ENCODE data around the gene REEP5.
A peak's percentile ranks its signal among the peaks of the same experiment; 100 is the strongest.

Gene REEP5

GRCh38 chr5:112878760-112879159, 43.3 kb downstream of the REEP5 start:
- H3K27me3 ChIP-seq (ENCODE audit: control insufficient read depth, insufficient read depth, low read length) = no peaks in the 10 kb centered on the region
- peaks cover 66% of the 10 kb centered on the region for H3K36me3 ChIP-seq (ENCODE audit: insufficient read depth, low read length)
- H3K9me3 ChIP-seq (replicated peaks; ENCODE audit: low read length) = no peaks in the 10 kb centered on the region
- H3K9ac ChIP-seq (ENCODE audit: low read depth, low read length) = no peak overlapping the region
- peaks cover 4% of the 10 kb centered on the region for H3K4me1 ChIP-seq (ENCODE audit: control insufficient read depth, insufficient read depth, low read length)
- H3K4me2 ChIP-seq (ENCODE audit: low read length) = no peak overlapping the region
- H3K4me3 ChIP-seq (ENCODE audit: low read length) = no peak overlapping the region

- H3K27me3 ChIP-seq (ENCODE audit: control insufficient read depth, insufficient read depth, low read length) = no peaks in the 10 kb centered on the region
- no peak overlapping the region for H3K9ac ChIP-seq (ENCODE audit: low read depth, low read length)
- H3K9me3 ChIP-seq (replicated peaks; ENCODE audit: low read length) = no peaks in the 10 kb centered on the region
- H3K4me3 ChIP-seq (ENCODE audit: low read length) = no peak overlapping the region
- H3K4me1 ChIP-seq (ENCODE audit: control insufficient read depth, insufficient read depth, low read length) = peaks cover 4% of the 10 kb centered on the region
- H3K36me3 ChIP-seq (ENCODE audit: insufficient read depth, low read length) = peaks cover 60% of the 10 kb centered on the region
- no peak overlapping the region for H3K4me2 ChIP-seq (ENCODE audit: low read length)
These were observed 43.9 kb downstream of the REEP5 start for GRCh38 chr5:112878101-112878500.

GRCh38 chr5:112876362-112876761, 45.7 kb downstream of the REEP5 start:
- Histone ChIP-seq H3K4me2 (ENCODE audit: low read length) (no peak overlapping the region), H3K4me1 (ENCODE audit: control insufficient read depth, insufficient read depth, low read length) (peaks cover 4% of the 10 kb centered on the region), H3K9me3 (replicated peaks; ENCODE audit: low read length) (no peaks in the 10 kb centered on the region), H3K36me3 (ENCODE audit: insufficient read depth, low read length) (peaks cover 60% of the 10 kb centered on the region), H3K9ac (ENCODE audit: low read depth, low read length) (no peak overlapping the region), H3K27me3 (ENCODE audit: control insufficient read depth, insufficient read depth, low read length) (no peaks in the 10 kb centered on the region), H3K4me3 (ENCODE audit: low read length) (no peak overlapping the region)

GRCh38 chr5:112870966-112871365, 51.1 kb downstream of the REEP5 start:
- H3K9ac ChIP-seq (ENCODE audit: low read depth, low read length) = no peak overlapping the region
- no peaks in the 10 kb centered on the region for H3K4me1 ChIP-seq (ENCODE audit: control insufficient read depth, insufficient read depth, low read length)
- no peak overlapping the region for H3K4me3 ChIP-seq (ENCODE audit: low read length)
- H3K9me3 ChIP-seq (replicated peaks; ENCODE audit: low read length) = no peaks in the 10 kb centered on the region
- no peak overlapping the region for H3K4me2 ChIP-seq (ENCODE audit: low read length)
- no peaks in the 10 kb centered on the region for H3K27me3 ChIP-seq (ENCODE audit: control insufficient read depth, insufficient read depth, low read length)
- H3K36me3 ChIP-seq (ENCODE audit: insufficient read depth, low read length) = peaks cover 64% of the 10 kb centered on the region

GRCh38 chr5:112869948-112870347, 52.1 kb downstream of the REEP5 start:
- Histone ChIP-seq H3K36me3 (ENCODE audit: insufficient read depth, low read length) (peaks cover 66% of the 10 kb centered on the region), H3K9ac (ENCODE audit: low read depth, low read length) (no peak overlapping the region), H3K4me2 (ENCODE audit: low read length) (no peak overlapping the region), H3K4me1 (ENCODE audit: control insufficient read depth, insufficient read depth, low read length) (no peaks in the 10 kb centered on the region), H3K4me3 (ENCODE audit: low read length) (no peak overlapping the region), H3K9me3 (replicated peaks; ENCODE audit: low read length) (no peaks in the 10 kb centered on the region), H3K27me3 (ENCODE audit: control insufficient read depth, insufficient read depth, low read length) (no peaks in the 10 kb centered on the region)

GRCh38 chr5:112867411-112867810, 54.6 kb downstream of the REEP5 start:
- Histone ChIP-seq H3K9me3 (replicated peaks; ENCODE audit: low read length) (no peaks in the 10 kb centered on the region), H3K36me3 (ENCODE audit: insufficient read depth, low read length) (peaks cover 79% of the 10 kb centered on the region), H3K4me1 (ENCODE audit: control insufficient read depth, insufficient read depth, low read length) (peaks cover 16% of the 10 kb centered on the region), H3K9ac (ENCODE audit: low read depth, low read length) (no peak overlapping the region), H3K4me3 (ENCODE audit: low read length) (no peak overlapping the region), H3K27me3 (ENCODE audit: control insufficient read depth, insufficient read depth, low read length) (no peaks in the 10 kb centered on the region), H3K4me2 (ENCODE audit: low read length) (no peak overlapping the region)

- Histone ChIP-seq H3K27me3 (ENCODE audit: control insufficient read depth, insufficient read depth, low read length) (no peaks in the 10 kb centered on the region), H3K36me3 (ENCODE audit: insufficient read depth, low read length) (peaks cover 77% of the 10 kb centered on the region), H3K4me3 (ENCODE audit: low read length) (no peak overlapping the region), H3K4me1 (ENCODE audit: control insufficient read depth, insufficient read depth, low read length) (peaks cover 20% of the 10 kb centered on the region), H3K9me3 (replicated peaks; ENCODE audit: low read length) (no peaks in the 10 kb centered on the region), H3K9ac (ENCODE audit: low read depth, low read length) (no peak overlapping the region), H3K4me2 (ENCODE audit: low read length) (no peak overlapping the region)
These were observed 55.3 kb downstream of the REEP5 start for GRCh38 chr5:112866739-112867138.

- Histone ChIP-seq H3K27me3 (ENCODE audit: control insufficient read depth, insufficient read depth, low read length) (no peaks in the 10 kb centered on the region), H3K4me3 (ENCODE audit: low read length) (no peak overlapping the region), H3K9ac (ENCODE audit: low read depth, low read length) (no peak overlapping the region), H3K36me3 (ENCODE audit: insufficient read depth, low read length) (peaks cover 68% of the 10 kb centered on the region), H3K9me3 (replicated peaks; ENCODE audit: low read length) (no peaks in the 10 kb centered on the region), H3K4me2 (ENCODE audit: low read length) (no peak overlapping the region), H3K4me1 (ENCODE audit: control insufficient read depth, insufficient read depth, low read length) (peaks cover 25% of the 10 kb centered on the region)
These were observed 56.9 kb downstream of the REEP5 start for GRCh38 chr5:112865128-112865527.

GRCh38 chr5:112863549-112863948, 58.5 kb downstream of the REEP5 start:
- no peaks in the 10 kb centered on the region for H3K9me3 ChIP-seq (replicated peaks; ENCODE audit: low read length)
- H3K4me1 ChIP-seq (ENCODE audit: control insufficient read depth, insufficient read depth, low read length) = peaks cover 25% of the 10 kb centered on the region
- H3K9ac ChIP-seq (ENCODE audit: low read depth, low read length) = peak overlapping the region; percentile 5
- H3K36me3 ChIP-seq (ENCODE audit: insufficient read depth, low read length) = peaks cover 54% of the 10 kb centered on the region
- H3K4me3 ChIP-seq (ENCODE audit: low read length) = no peak overlapping the region
- no peaks in the 10 kb centered on the region for H3K27me3 ChIP-seq (ENCODE audit: control insufficient read depth, insufficient read depth, low read length)
- H3K4me2 ChIP-seq (ENCODE audit: low read length) = peak overlapping the region; percentile 97

GRCh38 chr5:112862085-112862484, 59.9 kb downstream of the REEP5 start:
- Histone ChIP-seq H3K27me3 (ENCODE audit: control insufficient read depth, insufficient read depth, low read length) (no peaks in the 10 kb centered on the region), H3K9ac (ENCODE audit: low read depth, low read length) (peak overlapping the region; percentile 99), H3K4me2 (ENCODE audit: low read length) (peak overlapping the region; percentile 97), H3K36me3 (ENCODE audit: insufficient read depth, low read length) (peaks cover 41% of the 10 kb centered on the region), H3K9me3 (replicated peaks; ENCODE audit: low read length) (no peaks in the 10 kb centered on the region), H3K4me1 (ENCODE audit: control insufficient read depth, insufficient read depth, low read length) (peaks cover 25% of the 10 kb centered on the region), H3K4me3 (ENCODE audit: low read length) (peak overlapping the region; percentile 88)

- Histone ChIP-seq H3K9me3 (replicated peaks; ENCODE audit: low read length) (no peaks in the 10 kb centered on the region), H3K4me3 (ENCODE audit: low read length) (peak overlapping the region; percentile 88), H3K27me3 (ENCODE audit: control insufficient read depth, insufficient read depth, low read length) (no peaks in the 10 kb centered on the region), H3K9ac (ENCODE audit: low read depth, low read length) (peak overlapping the region; percentile 99), H3K4me2 (ENCODE audit: low read length) (peak overlapping the region; percentile 97), H3K4me1 (ENCODE audit: control insufficient read depth, insufficient read depth, low read length) (peaks cover 25% of the 10 kb centered on the region), H3K36me3 (ENCODE audit: insufficient read depth, low read length) (peaks cover 37% of the 10 kb centered on the region)
These were observed 60.4 kb downstream of the REEP5 start for GRCh38 chr5:112861638-112861985.

- Histone ChIP-seq H3K9ac (ENCODE audit: low read depth, low read length) (peak within 1 kb of the TSS; percentile 99), H3K4me3 (ENCODE audit: low read length) (peak within 1 kb of the TSS; percentile 88), H3K36me3 (ENCODE audit: insufficient read depth, low read length) (peaks cover 31% of the 10 kb centered on the region), H3K4me1 (ENCODE audit: control insufficient read depth, insufficient read depth, low read length) (peaks cover 25% of the 10 kb centered on the region), H3K27me3 (ENCODE audit: control insufficient read depth, insufficient read depth, low read length) (peaks cover 5% of the 10 kb centered on the region), H3K4me2 (ENCODE audit: low read length) (peak within 1 kb of the TSS; percentile 97), H3K9me3 (replicated peaks; ENCODE audit: low read length) (no peaks in the 10 kb centered on the region)
These were observed 60.9 kb downstream of the REEP5 start, which contains the start of gene SRP19 for GRCh38 chr5:112860929-112861637. SRP19 (plus strand) TSS chr5:112861287; CDS start chr5:112861377, 90 bp downstream.

Data from skeletal muscle satellite cell (primary cell).